HL-60 (cell line): Measurements from ENCODE around the gene NRXN3.

ENCODE experiments used
- DNase-seq, 2 experiments: peaks; one replicate each; pipeline ENCODE4 v3.0.0-alpha.2; 2010 to 2020; ENCODE audit warnings: low read depth in 1 of 2, low spot score in 1 of 2
- H3K27ac ChIP-seq: fragments of 250-450 bp; sonication (Bioruptor Pico); replicated peaks from 2 replicates; pipeline ENCODE4 v1.5.1; 2020; ENCODE audit warnings: mild to moderate bottlenecking, moderate library complexity
- H3K27me3 ChIP-seq: fragments of 250-450 bp; sonication (Bioruptor Pico); 2 replicates; pipeline ENCODE4 v1.5.1; 2021; ENCODE audit warnings: mild to moderate bottlenecking, moderate library complexity; ENCODE audit not compliant: insufficient read depth, poor library complexity, severe bottlenecking
- H3K4me3 ChIP-seq: replicated peaks from 2 replicates; pipeline ENCODE4 v1.5.1; 2011; ENCODE audit warnings: mild to moderate bottlenecking, control low read depth, low read length; ENCODE audit not compliant: insufficient read depth
- CTCF ChIP-seq: IDR thresholded peaks from one replicate; pipeline ENCODE4 v1.5.1; 2011; ENCODE audit warnings: low read length, control low read depth, inconsistent platforms; ENCODE audit not compliant: insufficient read depth
- GABPA ChIP-seq: IDR thresholded peaks from 2 replicates; pipeline ENCODE4 v1.6.1; 2012; ENCODE audit warnings: low read depth
- POLR2AphosphoS5 ChIP-seq: IDR thresholded peaks from 2 replicates; pipeline ENCODE4 v1.6.1; 2012; ENCODE audit warnings: low read depth
- REST ChIP-seq: IDR thresholded peaks from 2 replicates; pipeline ENCODE4 v1.6.1; 2012; ENCODE audit warnings: low read depth; ENCODE audit not compliant: insufficient replicate concordance
- SPI1 ChIP-seq: IDR thresholded peaks from 2 replicates; pipeline ENCODE4 v1.6.1; 2012; ENCODE audit warnings: low read depth, mild to moderate bottlenecking, borderline replicate concordance

Gene NRXN3

GRCh38 chr14:78238141-78238540, 68.0 kb downstream of the NRXN3 start:
- Histone ChIP-seq H3K4me3 (no peak overlapping the region), H3K27me3 (no peaks in the 10 kb centered on the region), H3K27ac (no peak overlapping the region)
- no peak for DNase-seq
- no peak for TF ChIP-seq SPI1
- TF ChIP-seq POLR2AphosphoS5, result no peak
- TF ChIP-seq CTCF, result no peak
- no peak for TF ChIP-seq REST
- no peak for TF ChIP-seq GABPA

- no peak for TF ChIP-seq REST
- no peak for TF ChIP-seq CTCF
- no peak for TF ChIP-seq GABPA
- no peak for TF ChIP-seq SPI1
- no peak for TF ChIP-seq POLR2AphosphoS5
- no peak for DNase-seq
- H3K27me3 ChIP-seq, result no peaks in the 10 kb centered on the region
Measured at GRCh38 chr14:78240567-78240966, 70.4 kb downstream of the NRXN3 start.

GRCh38 chr14:78242086-78242485, 71.9 kb downstream of the NRXN3 start:
- Histone ChIP-seq H3K27me3 (no peaks in the 10 kb centered on the region), H3K27ac (no peak overlapping the region), H3K4me3 (no peak overlapping the region)
- no peak for DNase-seq
- TF ChIP-seq SPI1, result no peak
- no peak for TF ChIP-seq CTCF
- no peak for TF ChIP-seq GABPA

More at GRCh38 chr14:78240567-78240966, 70.4 kb downstream of the NRXN3 start:
- no peak overlapping the region for H3K27ac ChIP-seq
- H3K4me3 ChIP-seq, result no peak overlapping the region

GRCh38 chr14:78243187-78243586, 73.0 kb downstream of the NRXN3 start:
- Histone ChIP-seq H3K27me3 (no peaks in the 10 kb centered on the region), H3K4me3 (no peak overlapping the region), H3K27ac (no peak overlapping the region)
- TF ChIP-seq SPI1 (no peak), GABPA (no peak), CTCF (no peak)
- no peak for DNase-seq
